Measurements from ENCODE around the gene CDC42EP4.
"Not testable (repeated sequence)": the region's sequence is repeated elsewhere in the genome, so short reads cannot be mapped to it uniquely, and the experiment has no call there.

CDC42EP4 gene

DNA sequence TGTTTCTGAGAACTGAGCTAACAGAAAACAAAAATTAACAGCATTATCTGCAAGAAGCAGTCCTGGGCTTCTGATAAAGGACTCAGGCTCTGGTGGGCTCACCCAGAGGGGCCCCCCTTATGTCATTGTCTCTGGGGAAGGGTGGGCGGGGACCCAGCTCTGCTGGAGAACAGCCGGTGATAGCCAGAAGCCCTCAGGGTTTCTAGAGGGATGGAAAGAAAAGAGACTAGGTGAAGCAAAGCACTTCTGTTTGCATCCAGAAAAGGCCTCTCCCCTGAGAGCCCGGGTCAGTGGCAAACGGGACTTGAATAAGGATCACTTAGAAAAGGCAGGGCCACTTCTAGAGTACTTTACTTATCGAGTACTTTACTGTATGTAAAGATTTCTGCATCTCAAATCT lies 7.0 kb upstream of the CDC42EP4 start:
- DNase-seq (ENCODE audit: low spot score): no peak

DNA sequence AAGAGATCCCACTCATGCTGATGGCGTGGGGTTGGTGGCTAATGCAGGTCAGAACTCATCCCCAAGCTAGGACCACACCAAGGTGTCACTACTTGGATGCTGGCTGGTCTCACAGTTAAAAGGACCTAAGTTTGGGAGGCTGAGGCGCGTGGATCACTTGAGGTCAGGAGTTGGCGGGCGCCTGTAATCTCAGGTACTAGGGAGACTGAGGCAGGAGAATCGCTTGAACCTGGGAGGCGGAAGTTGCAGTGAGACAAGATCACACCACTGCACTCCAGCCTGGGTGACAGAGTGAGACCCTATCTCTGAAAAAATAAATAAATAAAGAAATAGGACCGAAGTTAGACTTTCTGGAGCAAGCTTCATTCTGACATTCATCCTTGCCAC lies 6.6 kb upstream of the CDC42EP4 start:
- DNase-seq (ENCODE audit: low spot score): no peak

DNA sequence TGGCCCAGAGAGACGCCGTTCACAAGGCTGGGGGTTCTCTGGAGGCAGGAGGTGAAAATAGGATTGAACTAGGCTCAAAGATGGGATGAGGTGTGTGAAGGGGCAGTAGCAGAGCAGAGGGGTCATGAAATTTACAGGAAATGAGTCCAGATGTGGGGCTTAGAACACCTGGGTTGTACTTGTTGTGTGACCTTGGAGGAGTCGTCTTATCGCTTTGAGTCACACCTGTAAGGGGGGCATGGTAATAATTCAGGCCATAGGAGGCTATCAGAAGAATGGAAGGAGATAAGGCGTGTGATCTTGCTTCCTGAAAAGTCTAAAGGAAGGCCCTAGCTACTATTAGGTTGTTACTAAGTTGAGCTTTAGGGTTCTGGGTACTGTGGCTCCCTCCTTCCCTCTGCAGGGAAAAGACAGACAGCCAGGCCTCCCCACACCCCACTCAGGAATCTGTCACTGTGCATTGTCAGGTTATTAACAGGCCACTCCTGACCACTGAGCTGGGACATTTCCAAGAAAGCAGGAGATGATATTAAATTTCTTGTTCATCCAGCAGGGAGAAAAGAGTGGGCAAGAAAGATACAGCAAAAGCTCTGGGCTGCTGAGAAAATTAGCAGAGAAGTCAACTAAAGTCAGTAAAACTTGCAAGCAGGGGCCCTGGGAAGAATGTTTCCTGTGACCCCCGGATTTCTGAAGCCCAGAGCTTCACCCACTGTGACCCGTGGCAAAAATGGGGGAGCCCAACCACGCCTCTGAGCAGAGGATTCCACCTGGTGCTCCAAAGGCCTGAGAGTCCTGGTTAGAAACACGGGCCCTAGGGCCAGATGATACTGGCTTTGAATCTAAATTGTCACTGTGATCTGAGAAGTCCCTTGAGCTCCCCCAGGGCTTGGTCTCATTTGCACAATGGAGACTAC lies 6.0 kb upstream of the CDC42EP4 start:
- no peak for DNase-seq (ENCODE audit: low spot score)

DNA sequence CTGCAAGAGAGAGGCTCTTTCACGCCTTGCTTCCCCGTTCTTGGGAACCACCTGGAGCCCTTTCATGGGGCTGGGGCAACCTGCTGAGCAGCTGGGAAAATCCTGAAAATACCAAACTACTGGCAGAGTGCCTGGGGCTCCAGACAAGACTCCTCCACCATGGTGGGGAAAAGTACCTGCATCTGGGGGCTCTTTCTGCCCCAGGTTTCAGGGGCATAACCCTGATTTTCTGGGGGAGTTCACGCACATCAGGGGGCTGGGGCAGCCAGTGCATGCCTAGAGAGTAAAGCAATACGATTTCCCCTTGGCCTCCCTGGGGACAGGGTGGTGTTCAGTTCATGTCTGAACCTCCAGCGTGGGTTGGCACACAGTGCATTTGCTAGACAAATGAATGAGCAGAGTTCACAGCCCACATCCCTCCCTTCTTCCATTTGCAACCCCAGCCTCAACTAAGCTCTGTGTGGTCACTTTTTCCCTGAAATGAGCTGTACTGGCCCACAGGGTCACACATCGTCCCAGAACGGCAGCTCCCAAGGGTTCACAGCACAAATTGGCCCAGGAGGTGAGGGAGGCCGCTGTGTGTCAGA lies 5.2 kb upstream of the CDC42EP4 start:
- DNase-seq (ENCODE audit: low spot score): no peak

DNA sequence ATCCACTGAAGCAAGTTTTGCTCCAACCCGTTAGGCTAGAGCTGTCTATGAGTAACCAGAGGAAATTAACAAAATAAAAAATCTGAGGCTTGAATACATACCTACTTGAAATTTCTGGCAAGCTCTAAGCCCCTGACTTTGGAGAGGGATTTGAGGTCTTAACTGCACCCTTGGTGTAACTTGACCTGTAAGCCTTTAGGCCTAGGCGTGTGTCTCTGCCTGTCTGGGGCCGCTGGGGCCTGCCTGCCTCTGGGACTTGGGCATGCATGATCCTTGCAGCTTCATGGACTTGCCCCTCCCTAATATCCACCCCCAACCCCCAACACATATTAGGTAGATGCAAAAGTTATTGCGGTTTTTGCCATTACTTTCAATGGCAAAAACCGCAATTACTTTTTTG lies 3.7 kb upstream of the CDC42EP4 start:
- DNase-seq (ENCODE audit: low spot score): no peak

DNA sequence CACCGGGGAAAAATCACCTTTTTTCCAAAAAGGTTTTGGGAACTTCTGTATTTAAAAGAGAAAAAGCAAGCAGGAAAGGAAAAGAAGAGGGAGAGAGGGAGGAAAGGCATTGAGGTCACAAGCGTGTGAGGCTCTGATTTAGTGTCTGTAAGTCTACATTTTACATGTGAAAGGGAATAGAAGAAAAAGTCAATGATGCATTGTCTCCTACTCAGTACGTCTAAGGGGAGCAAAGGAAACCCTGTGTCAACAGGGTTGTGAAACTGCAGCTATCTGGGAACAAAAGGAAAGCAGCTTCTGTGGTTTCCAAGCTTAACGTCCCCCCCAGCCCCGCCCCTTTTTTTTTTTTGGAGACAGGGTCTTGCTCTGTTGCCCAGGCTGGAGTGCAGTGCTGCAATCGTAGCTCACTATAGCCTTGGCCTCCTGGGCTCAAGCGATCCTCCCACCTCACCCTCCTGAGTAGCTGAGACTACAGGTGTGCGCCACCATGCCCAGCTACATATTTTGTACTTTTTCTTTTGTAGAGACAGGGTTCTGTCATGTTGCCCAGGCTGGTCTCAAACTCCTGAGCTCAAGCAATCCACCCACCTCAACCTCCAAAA lies 1.8 kb upstream of the CDC42EP4 start:
- DNase-seq (ENCODE audit: low spot score): no peak

GRCh38 chr17:73312887-73313286 lies 1.1 kb upstream of the CDC42EP4 start:
- DNase-seq (ENCODE audit: low spot score): not testable (repeated sequence)

DNA sequence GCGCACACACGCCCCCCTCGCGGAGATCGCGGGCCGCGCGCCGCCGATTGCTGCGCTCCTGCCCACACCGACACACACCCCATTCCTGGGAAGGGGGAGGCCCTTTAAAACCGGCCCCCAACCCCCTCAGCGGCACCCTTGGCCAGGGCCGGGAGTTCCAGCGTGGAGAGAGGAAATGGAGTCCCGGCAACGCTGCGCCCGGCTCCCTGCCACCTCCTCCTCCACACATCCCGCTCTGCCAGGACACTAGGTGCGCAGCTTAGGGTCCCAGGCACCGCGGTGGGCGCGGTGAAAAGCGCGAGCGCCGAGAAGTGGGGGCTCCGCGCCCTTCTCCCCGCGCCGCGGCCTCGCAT lies 397 bp downstream of the CDC42EP4 start:
- no peak for DNase-seq (ENCODE audit: low spot score)

DNA sequence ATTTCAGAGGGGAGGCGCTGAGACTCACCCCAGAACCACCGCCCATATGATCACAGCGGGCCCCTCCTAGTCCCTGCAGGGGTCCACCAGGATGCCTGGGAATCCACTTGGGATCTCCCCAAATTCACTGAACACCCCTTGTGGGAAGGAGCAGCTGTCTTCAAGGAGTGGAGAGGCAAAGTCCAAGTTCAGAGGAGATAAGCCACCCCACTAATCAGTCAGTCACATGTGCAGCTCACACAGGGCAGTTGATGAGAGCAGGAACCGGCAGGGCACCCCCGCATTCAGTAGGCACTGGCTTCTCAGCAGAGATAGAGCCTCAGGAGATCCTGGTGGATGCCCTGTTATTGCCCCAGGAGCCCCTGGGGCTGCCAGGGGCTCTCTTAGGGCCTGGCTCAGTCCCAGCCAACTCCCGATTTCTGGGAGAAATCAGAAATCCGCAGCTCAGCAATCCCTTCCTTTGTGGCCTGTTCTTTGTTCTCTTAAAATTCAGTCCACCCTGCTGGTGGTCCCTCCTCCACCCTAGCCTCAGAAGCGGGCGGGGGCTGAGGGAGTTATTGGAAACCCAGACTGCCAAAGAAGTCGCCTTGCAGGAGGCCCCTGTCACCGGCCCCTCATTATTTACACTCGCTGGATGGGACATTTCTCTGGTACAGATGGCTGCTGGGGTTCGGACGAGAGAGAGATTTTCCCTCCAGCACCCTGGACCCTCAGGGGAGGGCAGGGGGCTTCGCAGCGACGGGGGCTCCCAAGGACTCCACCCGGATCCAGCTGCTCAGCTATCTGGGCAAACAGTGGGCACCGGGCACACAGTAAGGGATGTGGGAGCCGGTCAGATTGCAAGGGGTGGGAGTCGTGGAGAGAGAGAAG lies 1.8 kb downstream of the CDC42EP4 start:
- no peak for DNase-seq (ENCODE audit: low spot score)

DNA sequence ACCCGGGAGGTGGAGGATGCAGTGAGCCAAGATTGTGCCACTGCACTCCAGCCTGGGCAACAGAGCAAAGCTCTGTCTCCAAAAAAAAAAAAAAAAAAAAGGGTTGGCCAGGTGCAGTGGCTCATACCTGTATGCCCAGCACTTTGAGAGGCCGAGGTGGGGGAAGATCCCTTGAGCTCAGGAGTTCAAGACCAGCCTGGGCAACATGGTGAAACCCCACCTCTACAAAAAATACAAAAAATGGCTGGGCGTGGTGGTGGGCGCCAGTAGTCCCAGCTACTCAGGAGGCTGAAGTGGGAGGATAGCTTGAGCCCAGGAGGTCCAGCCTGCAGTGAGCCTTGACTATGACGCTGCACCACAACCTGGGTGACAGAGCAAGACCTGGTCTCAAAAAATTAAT lies 2.8 kb downstream of the CDC42EP4 start:
- DNase-seq (ENCODE audit: low spot score): not testable (repeated sequence)

GRCh38 chr17:73308017-73308823 lies 3.6 kb downstream of the CDC42EP4 start:
- no peak for DNase-seq (ENCODE audit: low spot score)

GRCh38 chr17:73307130-73307529 lies 4.7 kb downstream of the CDC42EP4 start:
- no peak for DNase-seq (ENCODE audit: low spot score)

GRCh38 chr17:73305845-73306836 lies 5.7 kb downstream of the CDC42EP4 start:
- DNase-seq (ENCODE audit: low spot score): no peak

DNA sequence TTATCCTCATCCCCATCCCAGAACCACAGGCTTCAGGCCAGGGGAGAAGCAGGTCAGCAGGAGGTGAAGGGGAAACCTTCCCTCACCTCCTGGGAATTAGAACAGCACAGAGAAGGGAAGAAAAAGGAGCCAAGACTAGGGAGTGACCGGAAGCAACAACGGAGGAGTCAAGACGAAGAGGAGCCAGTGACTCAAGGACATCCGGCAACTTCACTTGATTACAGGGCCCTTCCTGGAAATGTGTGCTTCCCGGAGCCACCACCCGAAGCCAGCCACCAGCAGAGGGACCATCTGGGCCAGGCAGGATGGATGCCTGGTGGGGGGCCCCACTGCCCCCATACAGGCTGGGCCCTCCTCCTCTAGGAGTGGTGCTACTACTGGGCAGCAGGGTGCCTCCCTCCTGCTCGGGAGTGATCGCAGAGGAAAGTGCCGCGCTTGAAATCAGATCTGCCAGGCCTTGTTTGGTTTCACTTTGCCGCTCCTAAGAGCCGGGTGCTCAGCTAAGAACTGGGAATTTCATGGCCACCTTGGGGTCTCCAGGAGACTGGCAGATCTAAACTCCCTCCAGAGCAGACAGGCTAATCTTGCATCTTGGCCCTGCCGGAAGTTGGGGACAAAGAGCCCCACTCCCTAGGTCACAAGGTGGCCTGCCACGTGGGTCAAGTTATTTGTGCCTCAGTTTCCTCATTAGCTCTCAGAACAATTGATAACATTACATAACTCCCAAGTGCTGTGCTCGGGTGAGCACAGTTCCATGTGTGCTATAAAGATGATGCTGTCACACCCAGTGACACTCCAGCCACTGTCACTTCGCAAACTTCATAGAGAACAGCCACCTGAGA lies 6.6 kb downstream of the CDC42EP4 start:
- DNase-seq (ENCODE audit: low spot score): no peak

GRCh38 chr17:73304438-73304837 lies 7.4 kb downstream of the CDC42EP4 start:
- DNase-seq (ENCODE audit: low spot score): no peak

GRCh38 chr17:73302189-73302588 lies 9.6 kb downstream of the CDC42EP4 start:
- DNase-seq (ENCODE audit: low spot score): no peak

DNA sequence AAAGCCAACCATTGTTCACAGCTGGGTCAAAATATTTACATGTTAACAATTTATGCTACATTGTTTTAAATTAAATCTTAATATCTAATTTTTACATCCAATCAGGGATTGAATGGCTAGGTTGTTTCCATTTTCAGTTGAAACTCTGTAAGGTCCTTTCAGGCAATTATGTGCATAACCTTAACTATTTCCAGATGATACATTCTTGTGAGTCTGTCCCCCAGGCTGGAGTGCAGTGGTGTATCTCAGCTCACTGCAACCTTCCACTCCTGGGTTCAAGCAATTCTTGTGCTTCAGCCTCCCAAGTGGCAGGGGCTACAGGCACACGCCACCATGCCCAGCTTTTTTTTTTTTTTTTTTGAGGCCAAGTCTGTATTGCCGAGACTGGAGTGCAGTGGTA lies 10.4 kb downstream of the CDC42EP4 start:
- DNase-seq (ENCODE audit: low spot score): no peak

DNA sequence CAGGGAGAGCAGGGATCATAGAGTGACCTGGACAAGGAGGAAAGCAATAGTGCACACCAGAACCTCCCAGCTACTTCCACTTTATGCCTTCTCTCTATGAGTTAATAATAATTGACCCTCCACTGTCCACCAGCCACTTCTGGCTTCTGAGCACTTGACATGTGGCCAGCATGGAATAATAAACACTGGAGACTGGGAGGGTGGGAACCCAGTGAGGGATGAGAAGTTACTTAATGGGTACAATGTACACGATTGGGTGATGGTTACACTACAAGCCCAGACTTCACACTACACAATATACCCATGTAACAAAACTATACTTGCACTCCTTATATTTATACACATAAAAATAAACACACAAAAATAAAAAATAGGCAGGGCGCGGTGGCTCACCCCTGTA lies 11.4 kb downstream of the CDC42EP4 start:
- DNase-seq (ENCODE audit: low spot score): no peak

Measured in putamen (tissue), 1 donor.